Mesenchymal stem cell (in vitro differentiated cells and primary cell): Measurements from ENCODE around the gene CLEC20A.

Experiments
- DNase-seq: peaks from one replicate; pipeline ENCODE4 v3.0.0-alpha.2; 2013
- H2AFZ ChIP-seq: one replicate; pipeline ENCODE4 v1.6.1; 2013; ENCODE audit warnings: low read depth, mild to moderate bottlenecking, control low read depth, inconsistent platforms, low read length, moderate library complexity
- H2AK5ac ChIP-seq: 2 replicates; pipeline ENCODE4 v1.6.1; 2013; ENCODE audit warnings: low read length, moderate library complexity, mild to moderate bottlenecking, inconsistent platforms; ENCODE audit not compliant: severe bottlenecking
- H2BK120ac ChIP-seq: one replicate; pipeline ENCODE4 v1.6.1; 2013; ENCODE audit warnings: low read depth, mild to moderate bottlenecking, inconsistent platforms, low read length, moderate library complexity
- H2BK12ac ChIP-seq, 2 experiments: one replicate each; pipeline ENCODE4 v1.6.1; 2013; ENCODE audit warnings: inconsistent platforms in 2 of 2, low read length in 2 of 2, mild to moderate bottlenecking in 2 of 2, moderate library complexity in 2 of 2, control low read depth in 1 of 2
- H2BK15ac ChIP-seq: one replicate; pipeline ENCODE4 v1.6.1; 2013; ENCODE audit warnings: mild to moderate bottlenecking, low read depth, inconsistent platforms; ENCODE audit not compliant: poor library complexity, severe bottlenecking
- H2BK5ac ChIP-seq: 2 replicates; pipeline ENCODE4 v1.6.1; 2013; ENCODE audit warnings: low read depth, mild to moderate bottlenecking, low read length, control low read depth, inconsistent platforms; ENCODE audit not compliant: poor library complexity, severe bottlenecking
- H3K14ac ChIP-seq, 2 experiments: one replicate each; pipeline ENCODE4 v1.6.1; 2013; ENCODE audit warnings: inconsistent platforms in 2 of 2, low read length in 2 of 2, control low read depth in 1 of 2, mild to moderate bottlenecking in 1 of 2, moderate library complexity in 1 of 2
- H3K18ac ChIP-seq, 2 experiments: one replicate each; pipeline ENCODE4 v1.6.1; 2013; ENCODE audit warnings: inconsistent platforms in 2 of 2, low read length in 2 of 2, control low read depth in 1 of 2, low read depth in 1 of 2, mild to moderate bottlenecking in 1 of 2
- H3K23ac ChIP-seq, 2 experiments: one replicate each; pipeline ENCODE4 v1.6.1; 2013; ENCODE audit warnings: inconsistent platforms in 2 of 2, low read length in 2 of 2, mild to moderate bottlenecking in 2 of 2, moderate library complexity in 2 of 2, control low read depth in 1 of 2
- H3K27ac ChIP-seq: 2 replicates; pipeline ENCODE4 v1.5.1; 2013; ENCODE audit warnings: mild to moderate bottlenecking, moderate library complexity, low read length, control low read depth, inconsistent platforms; ENCODE audit not compliant: poor library complexity, severe bottlenecking
- H3K27me3 ChIP-seq, 2 experiments: 2 replicates each; pipeline versions ENCODE4 v1.6.1 to v1.7.0; 2013; ENCODE audit warnings: low read length in 2 of 2, mild to moderate bottlenecking in 2 of 2, moderate library complexity in 2 of 2, control low read depth in 1 of 2, inconsistent platforms in 1 of 2; ENCODE audit not compliant: control insufficient read depth in 1 of 2, insufficient read depth in 1 of 2
- H3K36me3 ChIP-seq, 2 experiments: 2 replicates each; pipeline versions ENCODE4 v1.6.1 to v1.7.0; 2013; ENCODE audit warnings: low read length in 2 of 2, control low read depth in 1 of 2, inconsistent platforms in 1 of 2, low read depth in 1 of 2, mild to moderate bottlenecking in 1 of 2; ENCODE audit not compliant: insufficient read depth in 2 of 2, control insufficient read depth in 1 of 2
- H3K4ac ChIP-seq, 2 experiments: one replicate each; pipeline ENCODE4 v1.6.1; 2013; ENCODE audit warnings: inconsistent platforms in 2 of 2, low read length in 2 of 2, mild to moderate bottlenecking in 2 of 2, moderate library complexity in 2 of 2, control low read depth in 1 of 2, low read depth in 1 of 2
- H3K4me1 ChIP-seq: 2 replicates; pipeline ENCODE4 v1.6.1; 2013; ENCODE audit warnings: low read depth, low read length, control low read depth; ENCODE audit not compliant: control insufficient read depth, insufficient read depth
- H3K4me2 ChIP-seq: 2 replicates; pipeline ENCODE4 v1.6.1; 2013; ENCODE audit warnings: low read length, mild to moderate bottlenecking, inconsistent platforms; ENCODE audit not compliant: poor library complexity, severe bottlenecking
- H3K4me3 ChIP-seq, 2 experiments: 2 replicates each; pipeline versions ENCODE4 v1.5.1 to v1.7.0; 2013; ENCODE audit warnings: low read length in 2 of 2, mild to moderate bottlenecking in 2 of 2, control low read depth in 1 of 2, low read depth in 1 of 2; ENCODE audit not compliant: insufficient read depth in 1 of 2
- H3K79me1 ChIP-seq: replicated peaks from 2 replicates; pipeline ENCODE4 v1.6.1; 2013; ENCODE audit warnings: mild to moderate bottlenecking, control low read depth, low read length, inconsistent platforms; ENCODE audit not compliant: poor library complexity, severe bottlenecking
- H3K9ac ChIP-seq: 2 replicates; pipeline ENCODE4 v1.7.0; 2013; ENCODE audit warnings: mild to moderate bottlenecking, low read length, moderate library complexity
- H3K9me3 ChIP-seq: 2 replicates; pipeline ENCODE4 v1.7.0; 2013; ENCODE audit warnings: mild to moderate bottlenecking, low read length; ENCODE audit not compliant: control insufficient read depth
- H4K8ac ChIP-seq: one replicate; pipeline ENCODE4 v1.6.1; 2013; ENCODE audit warnings: inconsistent platforms, mild to moderate bottlenecking, low read length, moderate library complexity
- H4K91ac ChIP-seq: one replicate; pipeline ENCODE4 v1.6.1; 2013; ENCODE audit warnings: mild to moderate bottlenecking, low read length, inconsistent platforms
- WGBS: methylation state at CpG from one replicate; pipeline ENCODE4 v1.1.7; 2013; ENCODE audit warnings: mixed read lengths; 5-methylcytosine and 5-hydroxymethylcytosine counted together

CLEC20A gene

GRCh38 chr1:178458203-178458602 lies 38.6 kb downstream of the CLEC20A start:
- Histone ChIP-seq H3K4me2 (no peak overlapping the region), H3K18ac (no peak overlapping the region), H2AFZ (no peak overlapping the region), H3K4ac (no peak overlapping the region), H3K9me3 (no peaks in the 10 kb centered on the region), H3K79me1 (peaks cover 2% of the 10 kb centered on the region), H2BK12ac (no peak overlapping the region), H3K27ac (no peak overlapping the region), H2BK15ac (no peak overlapping the region), H3K9ac (no peak overlapping the region), H3K14ac (no peak overlapping the region), H4K91ac (no peak overlapping the region), H3K4me1 (peaks cover 2% of the 10 kb centered on the region), H2BK120ac (no peak overlapping the region), H4K8ac (no peak overlapping the region), H3K27me3 (no peaks in the 10 kb centered on the region), H2BK5ac (no peak overlapping the region), H3K36me3 (peaks cover 13 to 49% of the 10 kb centered on the region in 2 experiments), H3K4me3 (no peak overlapping the region), H2AK5ac (no peak overlapping the region), H3K23ac (no peak overlapping the region)
- 97% methylated on average over 8 of the region's 12 CpGs for WGBS
- no peak for DNase-seq

- H2AK5ac ChIP-seq, result no peak overlapping the region
- no peak overlapping the region for H3K9ac ChIP-seq
- peaks cover 13 to 50% of the 10 kb centered on the region in 2 experiments for H3K36me3 ChIP-seq
- H2BK120ac ChIP-seq, result no peak overlapping the region
- H2BK5ac ChIP-seq, result no peak overlapping the region
- no peak overlapping the region for H3K4me3 ChIP-seq
- no peak overlapping the region for H2BK15ac ChIP-seq
- no peak overlapping the region for H3K23ac ChIP-seq
- H3K4me2 ChIP-seq, result no peak overlapping the region
- H3K79me1 ChIP-seq, result peaks cover 2% of the 10 kb centered on the region
- no peaks in the 10 kb centered on the region for H3K27me3 ChIP-seq
- H3K9me3 ChIP-seq, result no peaks in the 10 kb centered on the region
- H3K4me1 ChIP-seq, result peaks cover 2% of the 10 kb centered on the region
- no peak overlapping the region for H4K8ac ChIP-seq
- H4K91ac ChIP-seq, result no peak overlapping the region
- no peak overlapping the region for H2AFZ ChIP-seq
- no peak for DNase-seq
- H3K18ac ChIP-seq, result no peak overlapping the region
- no peak overlapping the region for H3K14ac ChIP-seq
- H2BK12ac ChIP-seq, result no peak overlapping the region
- H3K4ac ChIP-seq, result no peak overlapping the region
- H3K27ac ChIP-seq, result no peak overlapping the region
- WGBS, result 98% methylated on average over 5 of the region's 5 CpGs
Observed at GRCh38 chr1:178457651-178458050, 39.1 kb downstream of the CLEC20A start.

- Histone ChIP-seq H2AFZ (no peak overlapping the region), H3K4ac (no peak overlapping the region), H4K91ac (no peak overlapping the region), H3K79me1 (peaks cover 2% of the 10 kb centered on the region), H2BK15ac (no peak overlapping the region), H3K14ac (no peak overlapping the region), H3K4me3 (no peak overlapping the region), H3K27ac (no peak overlapping the region), H3K4me2 (no peak overlapping the region), H3K9ac (no peak overlapping the region), H2BK5ac (no peak overlapping the region), H3K9me3 (no peaks in the 10 kb centered on the region), H3K4me1 (peaks cover 2% of the 10 kb centered on the region), H3K18ac (no peak overlapping the region), H2BK12ac (no peak overlapping the region), H4K8ac (no peak overlapping the region), H3K36me3 (peaks cover 13 to 62% of the 10 kb centered on the region in 2 experiments), H3K27me3 (no peaks in the 10 kb centered on the region), H3K23ac (no peak overlapping the region), H2BK120ac (no peak overlapping the region), H2AK5ac (no peak overlapping the region)
- DNase-seq, result no peak
- WGBS, result 97% methylated on average over 13 of the region's 13 CpGs
Observed at GRCh38 chr1:178456472-178456871, 40.3 kb downstream of the CLEC20A start.

GRCh38 chr1:178452013-178452412 lies 44.8 kb downstream of the CLEC20A start:
- Histone ChIP-seq H3K27ac (no peak overlapping the region), H2BK12ac (no peak overlapping the region), H3K4me1 (no peaks in the 10 kb centered on the region), H2BK15ac (no peak overlapping the region), H3K4me2 (no peak overlapping the region), H3K18ac (no peak overlapping the region), H3K4me3 (no peak overlapping the region), H2AK5ac (no peak overlapping the region), H3K4ac (no peak overlapping the region), H2BK5ac (no peak overlapping the region), H3K27me3 (no peaks in the 10 kb centered on the region), H3K14ac (no peak overlapping the region), H3K79me1 (peaks cover under 1% of the 10 kb centered on the region), H3K9ac (no peak overlapping the region), H4K8ac (no peak overlapping the region), H4K91ac (no peak overlapping the region), H2BK120ac (no peak overlapping the region), H3K9me3 (no peaks in the 10 kb centered on the region), H2AFZ (no peak overlapping the region), H3K36me3 (peaks cover 8 to 71% of the 10 kb centered on the region in 2 experiments), H3K23ac (no peak overlapping the region)
- DNase-seq, result no peak
- 100% methylated on average over 1 of the region's 3 CpGs for WGBS
